WTC11 (cell line): Measurements from ENCODE around the gene LMO2. TPM values are rescaled to one million over a fixed set of nuclear protein-coding genes. Genes with fewer than 3 reads are reported as not detected.

Experiments
- ATAC-seq: fragments of 200-7000 bp; cut with Tn5 transposase; 2 replicates; pipeline ENCODE4 v1.10.0; 2021; ENCODE audit warnings: mild to moderate bottlenecking, moderate library complexity
- CTCF ChIA-PET: fragments of 300-600 bp; sonication (Branson Sonifier 250); formaldehyde crosslinking; loops from one replicate; lab custom pipeline; 2021; ENCODE audit warnings: antibody characterized with exemption; lab: Charles Lee
- POLR2A ChIA-PET: fragments of 350-600 bp; sonication (Branson Sonifier 250); formaldehyde crosslinking; loops from one replicate; lab custom pipeline; 2021; ENCODE audit warnings: antibody characterized with exemption; lab: Charles Lee
- DNase-seq: peaks from one replicate; pipeline ENCODE4 v3.0.0; 2021; ENCODE audit warnings: low spot score
- H3K27ac Mint-ChIP-seq: 2 replicates; pipeline ENCODE4 v1.8.0; 2021; ENCODE audit warnings: mixed read lengths
- H3K27me3 Mint-ChIP-seq: 2 replicates; pipeline ENCODE4 v1.8.0; 2021; ENCODE audit warnings: low read depth, mild to moderate bottlenecking, moderate library complexity, mixed read lengths
- H3K36me3 Mint-ChIP-seq: 2 replicates; pipeline ENCODE4 v1.8.0; 2021; ENCODE audit warnings: mixed read lengths
- H3K4me1 Mint-ChIP-seq: 2 replicates; pipeline ENCODE4 v1.8.0; 2022; ENCODE audit warnings: mixed read lengths
- H3K4me3 Mint-ChIP-seq: 2 replicates; pipeline ENCODE4 v1.8.0; 2021; ENCODE audit warnings: mild to moderate bottlenecking, moderate library complexity, mixed read lengths
- H3K9me3 Mint-ChIP-seq: 2 replicates; pipeline ENCODE4 v1.8.0; 2021; ENCODE audit warnings: mixed read lengths
- ATF1 ChIP-seq: sonication (generic); formaldehyde crosslinking; IDR thresholded peaks from 2 replicates; pipeline ENCODE4 v1.8.1; 2023; ENCODE audit warnings: mild to moderate bottlenecking, moderate library complexity, missing genetic modification reagents
- CBFB ChIP-seq: sonication (generic); formaldehyde crosslinking; IDR thresholded peaks from 2 replicates; pipeline ENCODE4 v1.8.1; 2022; ENCODE audit warnings: mild to moderate bottlenecking, low read depth, missing genetic modification reagents
- ELF4 ChIP-seq: sonication (generic); formaldehyde crosslinking; IDR thresholded peaks from 2 replicates; pipeline ENCODE4 v1.8.1; 2022; ENCODE audit warnings: low read depth, mild to moderate bottlenecking, moderate library complexity, missing genetic modification reagents
- ESRRA ChIP-seq: sonication (generic); formaldehyde crosslinking; IDR thresholded peaks from 2 replicates; pipeline ENCODE4 v1.8.1; 2022; ENCODE audit warnings: mild to moderate bottlenecking, missing genetic modification reagents, borderline replicate concordance
- FOXJ3 ChIP-seq: sonication (generic); formaldehyde crosslinking; IDR thresholded peaks from 2 replicates; pipeline ENCODE4 v1.9.0; 2021; ENCODE audit warnings: missing genetic modification reagents, mild to moderate bottlenecking, borderline replicate concordance
- FOXP1 ChIP-seq: sonication (generic); formaldehyde crosslinking; IDR thresholded peaks from 2 replicates; pipeline ENCODE4 v1.8.0; 2022; ENCODE audit warnings: missing genetic modification reagents, mild to moderate bottlenecking, moderate library complexity, borderline replicate concordance
- NR1H2 ChIP-seq: sonication (generic); formaldehyde crosslinking; IDR thresholded peaks from 2 replicates; pipeline ENCODE4 v1.9.0; 2021; ENCODE audit warnings: mild to moderate bottlenecking, moderate library complexity, missing genetic modification reagents
- PRRX2 ChIP-seq: fragments of 250-450 bp; sonication (Bioruptor Pico); IDR thresholded peaks from 2 replicates; pipeline ENCODE4 v1.8.0; 2021; ENCODE audit warnings: mild to moderate bottlenecking
- SP1 ChIP-seq: sonication (generic); formaldehyde crosslinking; conservative IDR thresholded peaks from 2 replicates; pipeline ENCODE4 v1.8.1; 2022; ENCODE audit warnings: missing genetic modification reagents
- ZNF121 ChIP-seq: sonication (generic); formaldehyde crosslinking; IDR thresholded peaks from 2 replicates; pipeline ENCODE4 v1.8.0; 2023; ENCODE audit warnings: missing genetic modification reagents
- ZNF138 ChIP-seq: sonication (generic); formaldehyde crosslinking; conservative IDR thresholded peaks from 2 replicates; pipeline ENCODE4 v1.8.1; 2022; ENCODE audit warnings: mild to moderate bottlenecking, moderate library complexity, missing genetic modification reagents
- ZNF232 ChIP-seq: sonication (generic); formaldehyde crosslinking; IDR thresholded peaks from 2 replicates; pipeline ENCODE4 v1.8.0; 2022; ENCODE audit warnings: mild to moderate bottlenecking, missing genetic modification reagents
- ZNF416 ChIP-seq: fragments of 250-450 bp; sonication (Bioruptor Pico); IDR thresholded peaks from 2 replicates; pipeline ENCODE4 v1.9.0; 2021; ENCODE audit warnings: mild to moderate bottlenecking, inconsistent platforms
- total RNA-seq: library from RNA; stranded (reverse); gene quantifications from 3 replicates; pipeline ENCODE4 v1.2.3, GENCODE V29; 2021
- TF ChIP-seq, protein P1 (sequence below): fragments of 250-450 bp; sonication (Bioruptor Pico); IDR thresholded peaks from 2 replicates; pipeline ENCODE4 v1.9.0; 2021; ENCODE audit warnings: mild to moderate bottlenecking, borderline replicate concordance
- TF ChIP-seq, protein P2 (sequence below): fragments of 250-450 bp; sonication (Bioruptor Pico); conservative IDR thresholded peaks from 2 replicates; pipeline ENCODE4 v1.9.0; 2021; ENCODE audit warnings: mild to moderate bottlenecking
- TF ChIP-seq, protein P3 (sequence below): sonication (generic); formaldehyde crosslinking; IDR thresholded peaks from 2 replicates; pipeline ENCODE4 v1.8.0; 2022; ENCODE audit warnings: missing genetic modification reagents
- TF ChIP-seq, protein P4 (sequence below): sonication (generic); formaldehyde crosslinking; IDR thresholded peaks from 2 replicates; pipeline ENCODE4 v1.8.0; 2022; ENCODE audit warnings: mild to moderate bottlenecking, missing genetic modification reagents
- TF ChIP-seq, protein P5 (sequence below): sonication (generic); formaldehyde crosslinking; IDR thresholded peaks from 2 replicates; pipeline ENCODE4 v1.8.1; 2023; ENCODE audit warnings: mild to moderate bottlenecking, moderate library complexity, missing genetic modification reagents
- TF ChIP-seq, protein P6 (sequence below): sonication (generic); formaldehyde crosslinking; IDR thresholded peaks from 2 replicates; pipeline ENCODE4 v1.8.1; 2023; ENCODE audit warnings: mild to moderate bottlenecking, missing genetic modification reagents

The LMO2 gene
- total RNA-seq, 1 experiment from 2014 or later: 3.4 TPM

DNA sequence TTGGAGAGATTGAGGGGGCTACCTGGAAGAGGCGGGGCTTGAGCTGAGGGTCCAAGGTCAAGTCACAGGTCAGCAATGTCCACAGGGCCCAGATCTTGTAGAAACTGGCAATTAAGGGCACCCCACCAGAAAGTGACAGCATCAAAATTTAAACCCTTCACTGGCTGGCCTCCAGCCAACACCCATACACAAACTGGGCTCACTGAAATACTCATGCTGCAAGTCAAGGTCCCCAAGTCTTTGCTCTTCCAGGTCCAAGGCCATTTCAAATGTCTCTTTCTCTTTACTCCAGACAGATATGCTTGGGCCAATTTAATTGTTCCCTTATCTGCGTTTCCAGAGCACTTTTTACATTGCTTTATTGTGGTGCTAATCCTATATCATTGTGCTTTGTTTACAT, 36.4 kb downstream of the LMO2 start (continued):
- TF ChIP-seq NR1H2 (CRISPR knock-in tag) (no peak), ATF1 (CRISPR knock-in tag) (no peak), ELF4 (CRISPR knock-in tag) (no peak), FOXP1 (CRISPR knock-in tag) (no peak)
- TF ChIP-seq, protein P1, sequence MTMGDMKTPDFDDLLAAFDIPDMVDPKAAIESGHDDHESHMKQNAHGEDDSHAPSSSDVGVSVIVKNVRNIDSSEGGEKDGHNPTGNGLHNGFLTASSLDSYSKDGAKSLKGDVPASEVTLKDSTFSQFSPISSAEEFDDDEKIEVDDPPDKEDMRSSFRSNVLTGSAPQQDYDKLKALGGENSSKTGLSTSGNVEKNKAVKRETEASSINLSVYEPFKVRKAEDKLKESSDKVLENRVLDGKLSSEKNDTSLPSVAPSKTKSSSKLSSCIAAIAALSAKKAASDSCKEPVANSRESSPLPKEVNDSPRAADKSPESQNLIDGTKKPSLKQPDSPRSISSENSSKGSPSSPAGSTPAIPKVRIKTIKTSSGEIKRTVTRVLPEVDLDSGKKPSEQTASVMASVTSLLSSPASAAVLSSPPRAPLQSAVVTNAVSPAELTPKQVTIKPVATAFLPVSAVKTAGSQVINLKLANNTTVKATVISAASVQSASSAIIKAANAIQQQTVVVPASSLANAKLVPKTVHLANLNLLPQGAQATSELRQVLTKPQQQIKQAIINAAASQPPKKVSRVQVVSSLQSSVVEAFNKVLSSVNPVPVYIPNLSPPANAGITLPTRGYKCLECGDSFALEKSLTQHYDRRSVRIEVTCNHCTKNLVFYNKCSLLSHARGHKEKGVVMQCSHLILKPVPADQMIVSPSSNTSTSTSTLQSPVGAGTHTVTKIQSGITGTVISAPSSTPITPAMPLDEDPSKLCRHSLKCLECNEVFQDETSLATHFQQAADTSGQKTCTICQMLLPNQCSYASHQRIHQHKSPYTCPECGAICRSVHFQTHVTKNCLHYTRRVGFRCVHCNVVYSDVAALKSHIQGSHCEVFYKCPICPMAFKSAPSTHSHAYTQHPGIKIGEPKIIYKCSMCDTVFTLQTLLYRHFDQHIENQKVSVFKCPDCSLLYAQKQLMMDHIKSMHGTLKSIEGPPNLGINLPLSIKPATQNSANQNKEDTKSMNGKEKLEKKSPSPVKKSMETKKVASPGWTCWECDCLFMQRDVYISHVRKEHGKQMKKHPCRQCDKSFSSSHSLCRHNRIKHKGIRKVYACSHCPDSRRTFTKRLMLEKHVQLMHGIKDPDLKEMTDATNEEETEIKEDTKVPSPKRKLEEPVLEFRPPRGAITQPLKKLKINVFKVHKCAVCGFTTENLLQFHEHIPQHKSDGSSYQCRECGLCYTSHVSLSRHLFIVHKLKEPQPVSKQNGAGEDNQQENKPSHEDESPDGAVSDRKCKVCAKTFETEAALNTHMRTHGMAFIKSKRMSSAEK (CRISPR knock-in tag): no peak

DNA sequence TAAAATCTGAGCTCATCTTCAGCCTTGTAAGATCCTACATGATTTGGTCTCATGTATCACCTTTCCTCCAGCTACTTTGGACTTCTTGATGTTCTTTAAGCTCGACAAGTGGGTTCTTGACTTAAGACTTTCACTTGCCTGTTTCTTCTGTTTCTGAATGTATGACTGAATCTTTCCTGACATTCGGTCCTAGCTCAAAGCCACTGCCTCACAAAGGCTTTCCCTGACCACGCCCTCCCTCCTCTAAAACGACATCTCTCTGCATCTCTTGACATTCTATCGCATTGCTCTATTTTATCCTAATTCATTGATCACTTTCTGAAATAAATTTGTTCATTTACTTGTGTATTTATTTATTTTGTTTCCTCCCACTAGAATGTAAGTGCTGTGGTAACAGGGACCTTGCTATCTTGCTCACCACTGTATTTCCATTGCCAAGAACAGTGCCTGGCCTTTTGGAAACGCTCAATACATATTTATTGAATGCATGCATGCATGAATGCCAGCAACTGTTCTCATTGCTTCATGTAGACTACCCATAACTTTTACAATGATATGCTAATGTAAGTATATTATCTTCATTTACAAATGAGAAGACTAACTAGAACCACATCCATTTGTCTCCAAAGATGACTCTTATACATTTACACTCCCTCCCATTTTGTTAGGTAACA, 43.0 kb downstream of the LMO2 start:
- no peak overlapping the region for H3K27ac Mint-ChIP-seq
- no peaks in the 10 kb centered on the region for H3K27me3 Mint-ChIP-seq
- H3K36me3 Mint-ChIP-seq: no peaks in the 10 kb centered on the region
- peaks cover 9% of the 10 kb centered on the region for H3K4me1 Mint-ChIP-seq
- TF ChIP-seq ZNF121 (CRISPR knock-in tag): no peak
- TF ChIP-seq, protein P2, sequence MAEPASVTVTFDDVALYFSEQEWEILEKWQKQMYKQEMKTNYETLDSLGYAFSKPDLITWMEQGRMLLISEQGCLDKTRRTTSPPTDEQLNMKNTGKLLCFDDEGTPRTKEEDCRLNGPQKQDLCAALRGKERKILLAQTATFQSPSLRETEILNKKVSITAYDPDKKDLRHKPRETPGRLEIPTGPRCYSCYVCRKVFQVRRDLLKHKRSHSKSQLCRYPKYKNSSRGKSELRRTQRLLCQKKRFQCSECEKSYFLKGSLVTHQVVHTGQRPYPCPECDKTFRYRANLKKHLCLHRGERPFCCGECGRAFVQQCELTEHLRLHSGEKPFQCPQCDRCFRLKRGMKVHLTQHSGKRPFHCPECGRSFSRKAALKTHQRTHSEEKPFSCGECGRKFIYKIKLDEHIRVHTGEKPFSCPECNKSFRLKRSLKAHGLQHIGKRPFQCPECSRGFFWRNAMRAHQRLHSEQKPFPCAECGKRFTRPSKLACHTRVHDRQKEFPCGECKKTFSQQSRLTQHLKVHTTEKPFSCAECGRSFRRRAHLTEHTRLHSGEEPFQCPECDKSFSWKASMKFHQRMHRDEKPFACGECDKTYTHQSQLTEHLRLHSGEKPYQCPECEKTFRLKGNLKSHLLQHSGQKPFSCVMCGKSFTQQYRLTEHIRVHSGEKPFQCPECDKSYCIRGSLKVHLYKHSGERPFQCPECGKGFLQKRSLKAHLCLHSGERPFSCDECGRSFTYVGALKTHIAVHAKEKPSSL: no peak
- no peak for TF ChIP-seq ZNF138 (CRISPR knock-in tag)
- TF ChIP-seq ESRRA (CRISPR knock-in tag): no peak
- TF ChIP-seq, protein P3, sequence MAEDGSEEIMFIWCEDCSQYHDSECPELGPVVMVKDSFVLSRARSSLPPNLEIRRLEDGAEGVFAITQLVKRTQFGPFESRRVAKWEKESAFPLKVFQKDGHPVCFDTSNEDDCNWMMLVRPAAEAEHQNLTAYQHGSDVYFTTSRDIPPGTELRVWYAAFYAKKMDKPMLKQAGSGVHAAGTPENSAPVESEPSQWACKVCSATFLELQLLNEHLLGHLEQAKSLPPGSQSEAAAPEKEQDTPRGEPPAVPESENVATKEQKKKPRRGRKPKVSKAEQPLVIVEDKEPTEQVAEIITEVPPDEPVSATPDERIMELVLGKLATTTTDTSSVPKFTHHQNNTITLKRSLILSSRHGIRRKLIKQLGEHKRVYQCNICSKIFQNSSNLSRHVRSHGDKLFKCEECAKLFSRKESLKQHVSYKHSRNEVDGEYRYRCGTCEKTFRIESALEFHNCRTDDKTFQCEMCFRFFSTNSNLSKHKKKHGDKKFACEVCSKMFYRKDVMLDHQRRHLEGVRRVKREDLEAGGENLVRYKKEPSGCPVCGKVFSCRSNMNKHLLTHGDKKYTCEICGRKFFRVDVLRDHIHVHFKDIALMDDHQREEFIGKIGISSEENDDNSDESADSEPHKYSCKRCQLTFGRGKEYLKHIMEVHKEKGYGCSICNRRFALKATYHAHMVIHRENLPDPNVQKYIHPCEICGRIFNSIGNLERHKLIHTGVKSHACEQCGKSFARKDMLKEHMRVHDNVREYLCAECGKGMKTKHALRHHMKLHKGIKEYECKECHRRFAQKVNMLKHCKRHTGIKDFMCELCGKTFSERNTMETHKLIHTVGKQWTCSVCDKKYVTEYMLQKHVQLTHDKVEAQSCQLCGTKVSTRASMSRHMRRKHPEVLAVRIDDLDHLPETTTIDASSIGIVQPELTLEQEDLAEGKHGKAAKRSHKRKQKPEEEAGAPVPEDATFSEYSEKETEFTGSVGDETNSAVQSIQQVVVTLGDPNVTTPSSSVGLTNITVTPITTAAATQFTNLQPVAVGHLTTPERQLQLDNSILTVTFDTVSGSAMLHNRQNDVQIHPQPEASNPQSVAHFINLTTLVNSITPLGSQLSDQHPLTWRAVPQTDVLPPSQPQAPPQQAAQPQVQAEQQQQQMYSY (CRISPR knock-in tag): no peak
- TF ChIP-seq FOXJ3 (CRISPR knock-in tag): no peak
- TF ChIP-seq ZNF232 (CRISPR knock-in tag): no peak
- TF ChIP-seq SP1 (CRISPR knock-in tag): no peak
- TF ChIP-seq, protein P4, sequence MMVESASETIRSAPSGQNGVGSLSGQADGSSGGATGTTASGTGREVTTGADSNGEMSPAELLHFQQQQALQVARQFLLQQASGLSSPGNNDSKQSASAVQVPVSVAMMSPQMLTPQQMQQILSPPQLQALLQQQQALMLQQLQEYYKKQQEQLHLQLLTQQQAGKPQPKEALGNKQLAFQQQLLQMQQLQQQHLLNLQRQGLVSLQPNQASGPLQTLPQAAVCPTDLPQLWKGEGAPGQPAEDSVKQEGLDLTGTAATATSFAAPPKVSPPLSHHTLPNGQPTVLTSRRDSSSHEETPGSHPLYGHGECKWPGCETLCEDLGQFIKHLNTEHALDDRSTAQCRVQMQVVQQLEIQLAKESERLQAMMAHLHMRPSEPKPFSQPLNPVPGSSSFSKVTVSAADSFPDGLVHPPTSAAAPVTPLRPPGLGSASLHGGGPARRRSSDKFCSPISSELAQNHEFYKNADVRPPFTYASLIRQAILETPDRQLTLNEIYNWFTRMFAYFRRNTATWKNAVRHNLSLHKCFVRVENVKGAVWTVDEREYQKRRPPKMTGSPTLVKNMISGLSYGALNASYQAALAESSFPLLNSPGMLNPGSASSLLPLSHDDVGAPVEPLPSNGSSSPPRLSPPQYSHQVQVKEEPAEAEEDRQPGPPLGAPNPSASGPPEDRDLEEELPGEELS: no peak
- no peak for TF ChIP-seq ZNF416 (CRISPR knock-in tag)
- TF ChIP-seq, protein P5, sequence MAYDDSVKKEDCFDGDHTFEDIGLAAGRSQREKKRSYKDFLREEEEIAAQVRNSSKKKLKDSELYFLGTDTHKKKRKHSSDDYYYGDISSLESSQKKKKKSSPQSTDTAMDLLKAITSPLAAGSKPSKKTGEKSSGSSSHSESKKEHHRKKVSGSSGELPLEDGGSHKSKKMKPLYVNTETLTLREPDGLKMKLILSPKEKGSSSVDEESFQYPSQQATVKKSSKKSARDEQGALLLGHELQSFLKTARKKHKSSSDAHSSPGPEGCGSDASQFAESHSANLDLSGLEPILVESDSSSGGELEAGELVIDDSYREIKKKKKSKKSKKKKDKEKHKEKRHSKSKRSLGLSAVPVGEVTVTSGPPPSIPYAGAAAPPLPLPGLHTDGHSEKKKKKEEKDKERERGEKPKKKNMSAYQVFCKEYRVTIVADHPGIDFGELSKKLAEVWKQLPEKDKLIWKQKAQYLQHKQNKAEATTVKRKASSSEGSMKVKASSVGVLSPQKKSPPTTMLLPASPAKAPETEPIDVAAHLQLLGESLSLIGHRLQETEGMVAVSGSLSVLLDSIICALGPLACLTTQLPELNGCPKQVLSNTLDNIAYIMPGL: no peak
- no peak for TF ChIP-seq PRRX2 (CRISPR knock-in tag)
- TF ChIP-seq, protein P6, sequence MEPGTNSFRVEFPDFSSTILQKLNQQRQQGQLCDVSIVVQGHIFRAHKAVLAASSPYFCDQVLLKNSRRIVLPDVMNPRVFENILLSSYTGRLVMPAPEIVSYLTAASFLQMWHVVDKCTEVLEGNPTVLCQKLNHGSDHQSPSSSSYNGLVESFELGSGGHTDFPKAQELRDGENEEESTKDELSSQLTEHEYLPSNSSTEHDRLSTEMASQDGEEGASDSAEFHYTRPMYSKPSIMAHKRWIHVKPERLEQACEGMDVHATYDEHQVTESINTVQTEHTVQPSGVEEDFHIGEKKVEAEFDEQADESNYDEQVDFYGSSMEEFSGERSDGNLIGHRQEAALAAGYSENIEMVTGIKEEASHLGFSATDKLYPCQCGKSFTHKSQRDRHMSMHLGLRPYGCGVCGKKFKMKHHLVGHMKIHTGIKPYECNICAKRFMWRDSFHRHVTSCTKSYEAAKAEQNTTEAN (CRISPR knock-in tag): no peak
- TF ChIP-seq CBFB: no peak
- no peaks in the 10 kb centered on the region for H3K9me3 Mint-ChIP-seq
- ChIA-PET POLR2A (no interaction called here), CTCF (interaction anchor here (0.6 to 1.4 kb wide), 6 partner anchors 9 to 139 kb away, joined by 3 to 6 read pairs (median 3); no protein-coding TSS in a partner anchor)
- DNase-seq: no peak
- H3K4me3 Mint-ChIP-seq: no peak overlapping the region
- no peak for ATAC-seq
